Naive B cell (primary cell): ENCODE data around the gene NAP1L4. TPM values are rescaled to one million over a fixed set of nuclear protein-coding genes. Genes with fewer than 3 reads are reported as not detected.

Experiments
- ATAC-seq, 2 donors: fragments of 150-1000 bp; cut with Tn5 transposase; 2 replicates each; pipeline ENCODE4 v1.10.0; 2021; ENCODE audit warnings: low read depth in 2 of 2, mild to moderate bottlenecking in 2 of 2, moderate library complexity in 2 of 2
- DNase-seq: peaks from one replicate; pipeline ENCODE4 v3.0.0; 2022
- H3K27ac Mint-ChIP-seq, 6 donors: one replicate each; pipeline ENCODE4 v1.8.0; 2020 to 2022; ENCODE audit warnings: mild to moderate bottlenecking in 6 of 6, mixed read lengths in 6 of 6, moderate library complexity in 5 of 6, inconsistent platforms in 2 of 6
- H3K27me3 Mint-ChIP-seq, 3 donors: one replicate each; pipeline ENCODE4 v1.8.0; 2021 to 2022; ENCODE audit warnings: mixed read lengths in 3 of 3, mild to moderate bottlenecking in 1 of 3
- H3K36me3 Mint-ChIP-seq, 2 donors: one replicate each; pipeline ENCODE4 v1.8.0; 2020 to 2022; ENCODE audit warnings: mixed read lengths in 2 of 2, inconsistent platforms in 1 of 2, mild to moderate bottlenecking in 1 of 2
- H3K4me1 Mint-ChIP-seq, 3 donors: one replicate each; pipeline ENCODE4 v1.8.0; 2020 to 2022; ENCODE audit warnings: mixed read lengths in 3 of 3, inconsistent platforms in 1 of 3, mild to moderate bottlenecking in 1 of 3, moderate library complexity in 1 of 3
- H3K4me3 Mint-ChIP-seq, 8 donors: one replicate each; pipeline ENCODE4 v1.8.0; 2020 to 2022; ENCODE audit warnings: mild to moderate bottlenecking in 8 of 8, mixed read lengths in 8 of 8, moderate library complexity in 8 of 8, inconsistent platforms in 2 of 8
- H3K9me3 Mint-ChIP-seq, 7 donors: one replicate each; pipeline ENCODE4 v1.8.0; 2020 to 2022; ENCODE audit warnings: mixed read lengths in 7 of 7, mild to moderate bottlenecking in 5 of 7, inconsistent platforms in 2 of 7, moderate library complexity in 1 of 7
- polyA plus RNA-seq, 6 donors: library from polyadenylated mRNA; unstranded; fragments of 300-500 nt; fragmentation: Illumina TruSeq; gene quantifications; one replicate each; pipeline ENCODE4 v1.2.3, GENCODE V29; 2021; ENCODE audit warnings: low read depth in 6 of 6

NAP1L4 gene
- polyA plus RNA-seq, 6 donors from 2014 or later, result 57.8 to 78.2 (median 65.1) TPM

- Mint-ChIP-seq H3K27me3 (peaks cover 18 to 46% (median 42%) of the 10 kb centered on the region in 3 donors), H3K4me1 (peaks cover 8 to 24% (median 17%) of the 10 kb centered on the region in 3 donors), H3K9me3 (no peaks in the 10 kb centered on the region), H3K27ac (peak overlapping the region in 2 of 6 donors; percentile 32 to 88), H3K36me3 (no peaks in the 10 kb centered on the region), H3K4me3 (peak overlapping the region; percentile 72 to 90 (median 85))
- ATAC-seq (peak; percentile 44), DNase-seq (no peak)
Observed at GRCh38 chr11:2930704-2931419, 61.3 kb downstream of the NAP1L4 start.

DNA sequence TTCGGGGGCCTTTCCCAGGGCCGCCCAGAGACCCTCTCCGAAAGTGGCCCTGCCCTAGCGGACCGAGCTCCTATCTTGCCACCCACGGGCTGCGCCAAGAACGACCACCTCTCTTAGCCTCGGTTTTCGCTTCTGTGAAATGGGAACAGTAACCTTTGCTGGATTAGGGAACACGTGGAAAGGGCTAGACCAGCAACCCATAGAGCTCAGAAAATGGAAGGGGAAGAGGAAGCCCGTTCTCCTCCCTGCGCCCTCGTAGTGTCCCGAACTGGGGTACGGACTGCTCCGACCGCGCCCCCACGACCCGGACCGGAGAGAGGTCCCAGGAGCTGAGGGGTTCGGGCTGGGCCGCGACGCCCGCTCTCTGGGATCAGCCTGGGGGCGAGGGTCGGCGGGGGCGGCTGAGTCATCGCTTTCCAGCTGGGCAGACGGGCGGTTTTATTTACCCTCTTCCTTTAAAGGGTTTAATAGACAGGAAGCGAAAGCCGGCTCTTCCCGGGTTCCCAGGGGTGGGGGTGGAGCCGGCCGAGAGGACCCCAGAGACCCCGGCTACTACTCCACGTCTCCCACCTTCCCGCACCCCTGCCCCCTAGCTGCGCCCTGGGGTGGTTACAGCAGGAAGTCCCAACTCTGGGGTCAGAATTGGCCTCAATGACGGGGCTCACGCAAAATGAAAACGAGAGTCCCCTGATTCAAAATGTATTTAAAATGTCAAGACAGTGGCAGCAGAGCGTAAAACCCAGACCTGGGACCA is 62.0 kb downstream of the NAP1L4 start:
- H3K27ac Mint-ChIP-seq, result peak overlapping the region in 3 of 6 donors; percentile 32 to 88 (median 63)
- no peaks in the 10 kb centered on the region for H3K36me3 Mint-ChIP-seq
- peak; percentile 25 for DNase-seq
- peak; percentile 44 to 57 for ATAC-seq
- no peaks in the 10 kb centered on the region for H3K9me3 Mint-ChIP-seq
- peaks cover 18 to 46% (median 42%) of the 10 kb centered on the region in 3 donors for H3K27me3 Mint-ChIP-seq
- H3K4me1 Mint-ChIP-seq, result peaks cover 8 to 24% (median 17%) of the 10 kb centered on the region in 3 donors
- H3K4me3 Mint-ChIP-seq, result peak overlapping the region; percentile 72 to 90 (median 85)

GRCh38 chr11:2929531-2929949 is 62.6 kb downstream of the NAP1L4 start:
- H3K9me3 Mint-ChIP-seq, result no peaks in the 10 kb centered on the region
- ATAC-seq, result peak in 1 of 2 donors; percentile 17
- H3K27me3 Mint-ChIP-seq, result peaks cover 18 to 46% (median 42%) of the 10 kb centered on the region in 3 donors
- peak overlapping the region in 7 of 8 donors; percentile 61 to 86 (median 82) for H3K4me3 Mint-ChIP-seq
- no peak for DNase-seq
- no peaks in the 10 kb centered on the region for H3K36me3 Mint-ChIP-seq
- H3K4me1 Mint-ChIP-seq, result peaks cover 8 to 24% (median 17%) of the 10 kb centered on the region in 3 donors
- H3K27ac Mint-ChIP-seq, result no peak overlapping the region

GRCh38 chr11:2928605-2929530 is 63.3 kb downstream of the NAP1L4 start, which contains the start of gene PHLDA2:
PHLDA2 (minus strand) TSS chr11:2929420; CDS start chr11:2929364, 56 bp downstream.
- peaks cover 18 to 46% (median 42%) of the 10 kb centered on the region in 3 donors for H3K27me3 Mint-ChIP-seq
- peak within 1 kb of the TSS; percentile 72 to 90 (median 86) for H3K4me3 Mint-ChIP-seq
- no peaks in the 10 kb centered on the region for H3K36me3 Mint-ChIP-seq
- peak; percentile 42 to 44 for ATAC-seq
- DNase-seq, result no peak
- H3K9me3 Mint-ChIP-seq, result no peaks in the 10 kb centered on the region
- H3K27ac Mint-ChIP-seq, result peak within 1 kb of the TSS in 2 of 6 donors; percentile 32 to 42
- peaks cover 8 to 24% (median 17%) of the 10 kb centered on the region in 3 donors for H3K4me1 Mint-ChIP-seq

- Mint-ChIP-seq H3K4me1 (peaks cover 8 to 24% (median 17%) of the 10 kb centered on the region in 3 donors), H3K27me3 (peaks cover 18 to 46% (median 42%) of the 10 kb centered on the region in 3 donors), H3K4me3 (peak overlapping the region; percentile 46 to 86 (median 80)), H3K36me3 (no peaks in the 10 kb centered on the region), H3K27ac (no peak overlapping the region), H3K9me3 (no peaks in the 10 kb centered on the region)
- DNase-seq (no peak), ATAC-seq (no peak)
Observed at GRCh38 chr11:2927851-2928604, 64.1 kb downstream of the NAP1L4 start.

DNA sequence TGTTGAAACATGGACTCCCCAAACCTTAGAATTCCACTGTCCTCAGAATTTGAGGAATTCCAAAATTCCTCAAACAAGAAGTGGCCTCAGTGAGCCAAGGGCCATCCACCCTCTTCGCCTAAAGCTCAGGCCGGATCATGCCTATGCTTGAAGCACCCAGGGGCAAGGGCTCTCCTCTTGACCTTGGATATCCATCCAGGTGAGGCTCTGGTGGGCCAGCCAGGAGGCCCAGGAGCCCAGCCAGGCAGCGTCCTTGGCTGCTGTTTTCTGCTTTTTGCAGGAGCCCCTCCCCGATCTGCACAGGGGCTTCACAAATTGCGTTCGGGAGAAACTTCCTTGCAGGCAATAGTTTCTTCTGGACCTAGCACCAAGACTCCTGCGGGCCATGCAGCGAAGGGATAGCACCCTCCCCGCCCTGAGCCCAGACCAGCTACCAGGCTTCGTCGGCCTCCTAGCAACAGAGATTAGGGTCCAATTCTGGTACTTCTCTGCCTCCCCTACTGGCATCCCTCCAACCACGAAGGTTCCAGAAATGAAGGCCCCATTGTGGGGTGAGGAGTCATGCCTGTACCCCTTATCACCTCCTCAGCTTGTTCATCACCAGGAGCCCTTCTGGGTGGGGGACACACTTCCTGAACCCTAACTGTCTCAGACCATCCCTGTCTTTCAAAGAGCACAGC is 64.9 kb downstream of the NAP1L4 start:
- Mint-ChIP-seq H3K4me1 (peaks cover 8 to 24% (median 17%) of the 10 kb centered on the region in 3 donors), H3K4me3 (peak overlapping the region in 4 of 8 donors; percentile 54 to 86 (median 84)), H3K36me3 (no peaks in the 10 kb centered on the region), H3K27ac (no peak overlapping the region), H3K27me3 (peaks cover 18 to 46% (median 42%) of the 10 kb centered on the region in 3 donors), H3K9me3 (no peaks in the 10 kb centered on the region)
- DNase-seq (no peak), ATAC-seq (no peak)

- ATAC-seq, result no peak
- DNase-seq, result no peak
- Mint-ChIP-seq H3K9me3 (no peaks in the 10 kb centered on the region), H3K4me3 (peak overlapping the region in 3 of 8 donors; percentile 20 to 51 (median 43)), H3K27me3 (peaks cover 18 to 46% (median 40%) of the 10 kb centered on the region in 3 donors), H3K4me1 (peaks cover 8 to 24% (median 17%) of the 10 kb centered on the region in 3 donors), H3K36me3 (no peaks in the 10 kb centered on the region), H3K27ac (peak overlapping the region in 1 of 6 donors; percentile 57)
Observed at GRCh38 chr11:2926611-2927051, 65.5 kb downstream of the NAP1L4 start.

DNA sequence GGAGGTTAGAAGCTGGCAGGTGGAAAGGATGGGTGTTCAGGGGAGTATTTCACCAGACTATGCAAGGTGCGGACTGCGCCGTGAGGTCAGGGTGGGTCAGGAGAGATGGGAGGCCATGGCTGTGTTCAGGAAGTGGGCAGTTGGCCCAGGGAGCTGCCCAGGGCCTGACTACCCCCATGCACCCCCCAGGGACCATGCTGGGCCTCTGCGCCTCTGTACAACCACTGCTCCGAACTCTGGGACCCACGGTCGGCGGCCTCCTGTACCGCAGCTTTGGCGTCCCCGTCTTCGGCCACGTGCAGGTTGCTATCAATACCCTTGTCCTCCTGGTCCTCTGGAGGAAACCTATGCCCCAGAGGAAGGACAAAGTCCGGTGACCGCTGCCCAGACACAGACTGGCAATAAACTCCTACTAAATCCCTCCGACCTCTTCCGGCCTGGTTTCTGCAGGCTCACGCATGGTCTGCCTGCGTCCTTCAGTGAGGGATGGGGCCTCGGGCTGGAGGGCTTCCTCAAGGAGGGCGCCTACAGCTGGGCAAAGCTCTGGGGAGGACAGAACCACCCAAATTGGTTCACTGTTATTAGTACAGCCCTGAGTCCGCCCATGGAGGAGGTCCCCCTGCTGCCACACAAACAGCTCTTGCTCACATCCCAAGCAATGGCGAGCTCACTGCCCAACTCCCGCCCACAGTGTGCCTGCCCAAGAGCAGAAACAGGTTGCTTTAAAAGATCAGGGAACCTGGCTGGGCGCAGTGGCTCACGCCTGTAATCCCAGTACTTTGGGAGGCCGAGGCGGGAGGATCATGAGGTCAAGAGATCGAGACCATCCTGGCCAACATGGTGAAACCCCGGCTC is 67.1 kb downstream of the NAP1L4 start:
- ATAC-seq (no peak), DNase-seq (no peak)
- peaks cover 14 to 33% (median 27%) of the 10 kb centered on the region in 3 donors for H3K27me3 Mint-ChIP-seq
- peaks cover 3 to 17% (median 13%) of the 10 kb centered on the region in 3 donors for H3K4me1 Mint-ChIP-seq
- H3K27ac Mint-ChIP-seq, result no peak overlapping the region
- no peak overlapping the region for H3K4me3 Mint-ChIP-seq
- H3K9me3 Mint-ChIP-seq, result no peaks in the 10 kb centered on the region
- H3K36me3 Mint-ChIP-seq, result no peaks in the 10 kb centered on the region

GRCh38 chr11:2924381-2924780 is 67.7 kb downstream of the NAP1L4 start:
- Mint-ChIP-seq H3K9me3 (no peaks in the 10 kb centered on the region), H3K36me3 (no peaks in the 10 kb centered on the region), H3K27me3 (peaks cover 14 to 28% (median 22%) of the 10 kb centered on the region in 3 donors), H3K4me1 (peaks cover 0 to 13% (median 10%) of the 10 kb centered on the region in 3 donors), H3K27ac (no peak overlapping the region), H3K4me3 (no peak overlapping the region)
- ATAC-seq (no peak), DNase-seq (no peak)

- no peaks in the 10 kb centered on the region for H3K9me3 Mint-ChIP-seq
- DNase-seq (no peak), ATAC-seq (no peak)
- peaks cover 0 to 8% (median 8%) of the 10 kb centered on the region in 3 donors for H3K4me1 Mint-ChIP-seq
- H3K4me3 Mint-ChIP-seq, result no peak overlapping the region
- peaks cover 10 to 23% (median 22%) of the 10 kb centered on the region in 3 donors for H3K27me3 Mint-ChIP-seq
- no peak overlapping the region for H3K27ac Mint-ChIP-seq
- H3K36me3 Mint-ChIP-seq, result no peaks in the 10 kb centered on the region
Observed at GRCh38 chr11:2923446-2924375, 68.4 kb downstream of the NAP1L4 start.
